CD4-positive, alpha-beta T cell treated with Interleukin-2 at 100 ng/mL for 4 hours (primary cell): ENCODE measurements around the gene CAMSAP1.
"Not testable (repeated sequence)": the region's sequence is repeated elsewhere in the genome, so short reads cannot be mapped to it uniquely, and the experiment has no call there.

Source experiments
- DNase-seq: peaks from one replicate; pipeline ENCODE4 v3.0.0-alpha.2; 2020; ENCODE audit warnings: low spot score

CAMSAP1 gene

DNA sequence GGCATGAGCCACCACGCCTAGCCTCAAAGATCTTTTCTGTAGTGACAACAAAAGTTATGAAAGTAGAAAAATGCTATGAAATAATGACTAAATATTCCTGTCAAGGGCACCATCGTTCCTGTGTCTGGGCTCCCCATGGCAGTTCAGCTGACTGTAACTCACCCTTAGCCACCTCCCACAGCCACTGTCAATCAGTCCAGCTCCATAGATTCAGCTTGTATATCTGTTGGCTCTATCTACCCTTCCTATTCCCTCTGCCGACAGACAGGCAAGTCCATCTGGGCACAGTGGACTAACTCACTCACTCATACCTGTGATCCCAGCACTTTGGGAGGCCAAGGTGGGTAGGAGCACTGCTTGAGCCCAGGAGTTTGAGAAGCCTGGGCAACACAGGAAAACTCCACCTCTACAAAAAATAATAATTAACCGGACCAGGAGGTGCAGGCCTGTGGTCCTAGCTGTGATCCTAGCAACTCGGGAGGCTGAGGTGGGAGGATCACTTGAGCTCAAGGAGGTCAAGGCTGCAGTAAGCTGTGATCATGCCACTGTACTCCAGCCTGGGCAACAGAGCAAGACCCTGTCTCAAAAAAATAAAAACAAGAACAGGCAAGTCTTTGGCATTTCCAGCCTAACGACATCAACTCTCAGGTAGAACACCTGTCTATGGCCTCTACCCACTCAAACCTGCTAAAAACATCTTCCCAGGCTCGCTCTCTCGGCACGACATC, 6.2 kb downstream of the CAMSAP1 start:
- DNase-seq: no peak

DNA sequence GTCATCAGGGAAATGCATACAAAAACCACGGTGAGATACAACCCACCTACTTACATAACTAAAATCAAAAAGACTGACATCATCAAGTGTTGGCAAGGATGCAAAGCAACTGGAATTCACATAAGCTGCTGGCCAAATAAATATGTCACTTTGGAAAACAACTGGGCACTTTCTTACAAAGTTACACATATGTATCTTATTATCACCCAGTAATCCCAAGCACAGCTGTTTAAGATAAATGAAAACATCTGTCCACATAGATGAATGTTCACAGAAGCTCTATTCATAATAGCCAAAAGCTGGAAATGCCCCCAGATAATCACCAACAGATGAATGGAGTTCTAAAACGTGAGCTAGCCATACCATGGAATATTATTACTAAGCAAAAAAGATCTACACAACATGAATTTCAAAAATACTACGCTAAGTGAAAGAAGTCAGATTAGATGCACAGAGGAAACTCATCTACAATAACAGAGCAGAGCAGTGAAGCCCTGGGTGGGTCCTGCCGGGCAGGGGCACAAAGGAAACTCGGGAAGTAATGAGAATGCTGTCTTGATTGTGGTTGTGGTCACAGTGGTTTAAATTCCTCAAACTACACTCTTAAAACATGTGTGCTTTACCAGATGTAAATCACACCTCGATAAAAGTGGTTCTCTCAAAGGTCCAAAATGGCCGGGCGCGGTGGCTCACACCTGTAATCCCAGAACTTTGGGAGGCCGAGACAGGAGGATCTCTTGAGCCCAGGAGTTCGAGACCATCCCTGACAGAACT, 8.5 kb downstream of the CAMSAP1 start:
- no peak for DNase-seq

DNA sequence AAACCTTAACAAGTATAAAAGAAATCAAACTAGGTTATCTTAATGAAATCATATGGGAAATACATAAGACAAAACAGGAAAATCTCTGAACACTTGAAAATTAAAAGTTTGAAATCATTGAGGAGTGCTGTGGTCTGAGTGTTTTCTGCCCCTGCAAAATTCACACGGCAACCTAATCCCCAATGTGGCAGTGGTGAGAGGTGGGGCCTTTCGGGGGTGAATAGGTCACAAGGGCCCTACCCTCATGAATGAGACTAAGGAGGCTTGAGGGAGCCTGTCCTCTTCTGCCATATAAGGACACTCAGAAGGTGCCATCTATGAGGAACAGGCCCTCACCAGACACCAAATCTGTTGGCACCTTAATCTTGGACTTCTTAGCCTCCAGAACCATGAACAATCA, 10.7 kb downstream of the CAMSAP1 start:
- no peak for DNase-seq

DNA sequence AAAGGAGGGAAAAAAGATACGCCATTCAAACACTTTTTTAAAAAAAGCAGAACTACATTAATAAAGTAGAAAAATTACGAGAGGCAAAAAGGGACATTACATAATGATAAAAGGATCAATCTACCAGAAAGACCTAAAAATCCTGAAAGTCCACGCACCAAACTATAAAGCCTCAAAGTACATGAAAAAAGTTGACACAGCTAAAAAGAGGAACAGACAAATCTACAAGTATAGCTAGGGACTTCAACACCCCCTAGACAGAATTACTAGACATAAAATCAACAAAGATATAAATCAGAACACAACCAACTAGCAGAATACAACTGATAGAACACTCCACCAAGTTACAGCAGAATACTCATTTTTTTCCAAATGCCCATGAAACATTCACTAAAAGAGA, 11.1 kb downstream of the CAMSAP1 start:
- no peak for DNase-seq

DNA sequence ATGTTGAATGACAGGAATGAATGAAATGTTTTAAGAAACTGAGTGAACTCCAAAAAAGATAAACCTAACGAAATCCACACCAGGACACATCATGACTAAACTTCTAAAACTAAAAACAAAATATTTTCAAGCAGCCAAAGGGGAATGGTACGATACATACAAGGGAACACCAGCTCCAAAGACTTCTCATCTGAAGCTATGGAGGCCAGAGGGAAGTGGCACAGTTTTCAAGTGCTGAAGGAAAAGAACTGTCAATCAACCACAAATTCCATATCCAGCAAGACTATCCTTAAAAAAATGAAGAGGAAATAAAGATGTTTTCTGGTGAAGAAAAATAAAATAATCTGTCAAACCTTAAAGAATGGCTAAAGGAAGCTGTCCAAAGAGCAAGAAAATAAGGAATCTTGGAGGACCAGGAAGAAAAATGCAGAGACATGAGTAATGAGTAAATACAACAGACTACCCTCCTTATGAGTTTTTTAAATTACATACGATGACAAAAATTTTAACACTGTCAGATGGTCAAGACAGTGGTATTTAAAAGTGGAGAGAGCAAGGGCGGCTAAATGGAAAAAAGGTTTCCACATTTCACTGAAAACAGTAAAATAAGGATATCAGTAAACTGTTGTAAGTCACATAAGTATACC, 12.0 kb downstream of the CAMSAP1 start:
- DNase-seq: no peak

DNA sequence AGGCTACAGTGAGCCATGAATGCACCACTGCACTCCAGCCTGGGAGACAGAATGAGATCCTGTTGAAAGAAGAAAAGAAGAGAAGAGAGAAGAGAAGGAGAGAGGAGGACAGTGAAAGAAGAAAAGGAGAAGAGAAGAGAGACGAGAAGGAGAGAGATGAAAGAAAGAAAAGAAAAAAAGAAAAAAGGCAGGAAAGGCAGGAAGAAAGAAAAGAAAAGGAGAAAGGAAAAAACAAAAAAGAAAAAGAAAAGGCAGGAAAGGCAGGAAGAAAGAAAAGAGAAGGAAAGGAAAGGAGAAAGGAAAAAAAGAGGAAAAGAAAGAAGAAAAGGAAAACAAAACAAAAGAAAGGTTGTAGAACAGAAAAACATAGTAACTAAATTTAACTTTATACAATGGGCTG, 14.2 kb downstream of the CAMSAP1 start:
- no peak for DNase-seq

DNA sequence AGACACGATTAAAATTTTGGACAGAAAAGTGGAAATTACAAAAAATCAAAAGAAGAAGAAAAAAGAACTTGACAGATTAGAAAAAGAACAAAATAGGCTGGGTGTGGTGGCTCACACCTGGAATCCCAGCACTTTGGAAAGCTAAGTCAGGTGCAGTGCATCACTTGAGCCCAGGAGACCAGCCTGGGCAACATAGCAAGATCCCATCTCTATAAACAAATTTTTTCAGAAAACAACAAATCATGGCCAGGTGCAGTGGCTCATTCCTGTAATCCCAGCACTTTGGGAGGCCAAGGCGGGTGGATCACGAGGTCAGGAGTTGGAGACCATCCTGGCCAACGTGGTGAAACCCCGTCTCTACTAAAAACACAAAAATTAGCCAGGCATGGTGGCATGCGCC, 15.0 kb downstream of the CAMSAP1 start:
- not testable (repeated sequence) for DNase-seq

DNA sequence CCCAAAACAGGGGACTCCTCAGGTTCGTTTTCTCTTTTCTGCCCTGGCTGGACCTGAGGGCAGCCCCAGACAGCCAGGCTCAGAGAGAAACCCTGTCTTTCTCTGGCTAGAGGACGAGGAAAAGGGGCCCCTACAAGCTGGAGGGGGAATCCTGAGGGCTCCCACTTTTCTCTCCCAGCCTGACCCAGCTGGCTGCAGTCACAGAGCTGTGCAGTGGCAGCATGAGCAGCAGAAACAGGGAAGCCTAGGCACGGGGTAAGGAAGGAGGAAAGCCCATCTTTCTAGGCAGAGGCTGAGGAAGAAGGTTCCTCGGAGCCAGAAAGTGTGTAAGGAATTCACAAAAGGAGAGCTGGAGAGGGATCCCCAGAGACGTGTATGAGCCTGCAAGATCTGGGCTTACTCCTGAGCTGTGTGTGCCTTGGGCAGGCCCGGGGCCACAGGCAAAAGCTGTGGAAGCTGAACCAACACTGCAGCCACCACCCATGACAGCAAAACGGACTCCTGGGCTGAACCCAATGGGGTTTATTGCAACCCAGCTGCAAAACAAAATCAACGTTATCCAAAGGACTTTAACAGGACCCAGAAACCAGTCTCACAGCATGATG, 16.2 kb downstream of the CAMSAP1 start:
- no peak for DNase-seq

DNA sequence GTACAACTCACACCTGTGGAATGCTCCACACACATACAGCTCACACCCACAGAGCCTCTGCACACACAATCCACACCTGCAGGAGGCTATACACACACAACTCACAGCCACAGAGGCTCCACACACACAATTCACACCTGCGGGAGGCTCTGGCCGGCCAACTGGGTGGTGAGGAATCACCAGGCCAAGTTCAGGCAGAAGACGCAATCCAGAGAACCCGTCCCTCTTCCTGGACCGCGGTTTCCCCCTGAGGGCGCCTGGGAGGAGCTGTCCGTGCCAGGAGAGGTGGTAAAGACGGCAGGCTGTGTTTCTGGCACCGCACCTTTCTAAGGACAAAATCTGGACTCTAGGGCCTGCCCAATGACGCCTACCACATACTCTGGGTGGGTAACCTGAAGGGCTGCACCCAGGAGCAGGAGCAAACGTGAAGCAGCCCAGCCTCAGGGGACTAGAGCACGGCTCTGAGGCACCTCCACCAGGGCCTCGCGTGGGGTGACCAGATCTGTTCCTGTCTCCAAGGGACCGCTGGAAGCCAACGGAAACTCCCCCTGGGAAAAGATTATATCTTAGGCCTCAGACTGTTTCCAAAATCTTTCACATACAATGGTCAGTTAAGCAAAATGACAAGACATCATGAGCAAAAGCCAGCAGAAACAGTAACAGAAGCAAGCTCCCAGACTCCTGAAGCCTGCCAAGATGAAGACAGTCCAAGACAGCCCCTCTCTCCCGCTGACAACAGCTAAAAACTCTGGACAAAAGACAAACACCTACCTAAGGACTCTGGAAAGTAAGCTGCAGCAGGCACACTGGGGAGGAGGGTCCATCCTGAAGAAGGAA, 16.9 kb downstream of the CAMSAP1 start:
- no peak for DNase-seq

DNA sequence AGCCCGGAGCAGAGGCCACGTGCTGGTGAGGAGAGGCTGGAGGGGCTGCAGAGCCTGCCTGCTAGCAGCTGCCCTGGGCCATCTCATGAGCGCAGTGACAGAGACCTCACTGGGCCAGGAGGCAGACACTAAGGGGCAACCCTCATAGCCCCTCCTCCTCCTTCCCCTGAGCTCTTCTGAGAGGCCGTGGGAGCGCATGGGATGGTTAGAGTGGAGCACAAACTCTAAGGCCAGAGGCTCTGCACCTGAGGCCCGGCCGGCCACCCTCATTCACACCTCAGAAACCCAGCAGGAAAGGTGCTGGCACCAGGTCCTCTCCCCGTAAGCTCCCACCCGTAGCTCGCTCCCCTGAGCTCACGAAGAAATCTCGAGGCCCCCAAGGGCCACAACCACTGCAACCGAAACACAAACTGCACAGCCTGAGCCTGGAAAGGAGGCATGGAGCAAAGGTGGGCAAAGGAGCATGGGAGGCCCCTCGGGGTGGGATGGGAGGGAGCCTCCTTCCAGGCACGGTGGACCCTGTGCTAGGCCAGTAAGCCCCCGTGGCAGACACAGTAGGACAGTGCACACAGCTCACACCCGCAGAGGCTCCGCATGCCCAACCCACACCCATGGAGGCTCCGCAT, 17.7 kb downstream of the CAMSAP1 start:
- no peak for DNase-seq

DNA sequence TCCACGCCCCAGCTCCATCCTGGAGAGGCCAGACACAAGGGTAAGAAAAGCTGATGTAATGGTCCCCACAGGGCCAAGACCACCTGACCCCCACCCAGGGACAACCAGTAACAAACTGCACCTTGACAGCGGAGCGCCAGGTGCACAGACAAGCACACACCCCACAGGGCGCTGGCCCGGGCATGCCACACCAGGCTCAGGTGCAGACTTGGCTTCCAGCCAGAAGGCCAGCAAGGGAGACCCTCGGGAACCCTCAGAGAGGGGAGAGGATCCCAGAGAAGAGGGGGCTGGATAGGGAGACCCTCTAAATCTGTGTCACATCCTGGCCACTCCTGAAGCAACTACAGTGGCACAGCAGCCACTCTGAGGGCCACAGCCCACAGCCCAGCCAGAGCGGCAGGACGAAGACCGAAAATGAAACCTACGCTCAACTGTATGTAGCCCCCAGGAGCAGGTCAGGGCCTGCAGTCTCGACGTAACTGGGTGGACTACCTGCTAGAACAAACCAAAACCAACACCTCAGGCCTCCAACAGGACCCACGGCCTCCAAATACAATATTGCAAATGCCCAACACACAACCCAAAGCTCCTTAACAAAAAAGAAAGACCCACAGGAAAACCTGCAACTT, 18.5 kb downstream of the CAMSAP1 start:
- no peak for DNase-seq

DNA sequence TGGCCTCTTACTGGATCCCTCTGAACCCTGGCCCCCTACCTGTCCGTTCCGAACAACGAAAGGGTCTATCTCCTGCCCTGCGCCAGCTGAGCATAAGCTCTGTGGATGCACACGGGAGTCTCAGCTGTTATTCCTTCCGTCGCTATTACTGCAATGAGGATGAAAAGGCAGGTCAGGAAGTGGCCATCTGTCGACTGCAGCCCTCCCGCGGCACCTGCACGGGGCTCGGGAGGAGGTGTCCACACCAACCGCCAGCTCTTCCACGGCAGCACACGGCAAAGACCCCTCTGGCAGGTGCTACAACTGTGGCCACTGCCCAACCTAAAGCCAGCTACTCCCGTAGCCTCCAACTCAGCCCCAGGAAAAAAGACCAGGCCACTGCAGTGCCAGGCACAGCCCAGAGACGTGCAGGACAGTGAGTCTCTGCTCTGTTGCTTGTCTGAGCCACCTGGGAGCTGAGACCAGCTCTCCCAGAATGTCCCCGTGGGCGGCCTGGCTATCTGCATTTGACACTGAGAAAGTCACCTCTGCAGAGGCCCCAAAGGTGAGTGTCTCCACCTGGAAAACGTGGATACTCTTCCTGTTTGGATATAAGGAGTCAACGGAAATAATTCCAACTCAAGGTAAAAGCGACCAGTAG, 19.1 kb downstream of the CAMSAP1 start:
- no peak for DNase-seq

DNA sequence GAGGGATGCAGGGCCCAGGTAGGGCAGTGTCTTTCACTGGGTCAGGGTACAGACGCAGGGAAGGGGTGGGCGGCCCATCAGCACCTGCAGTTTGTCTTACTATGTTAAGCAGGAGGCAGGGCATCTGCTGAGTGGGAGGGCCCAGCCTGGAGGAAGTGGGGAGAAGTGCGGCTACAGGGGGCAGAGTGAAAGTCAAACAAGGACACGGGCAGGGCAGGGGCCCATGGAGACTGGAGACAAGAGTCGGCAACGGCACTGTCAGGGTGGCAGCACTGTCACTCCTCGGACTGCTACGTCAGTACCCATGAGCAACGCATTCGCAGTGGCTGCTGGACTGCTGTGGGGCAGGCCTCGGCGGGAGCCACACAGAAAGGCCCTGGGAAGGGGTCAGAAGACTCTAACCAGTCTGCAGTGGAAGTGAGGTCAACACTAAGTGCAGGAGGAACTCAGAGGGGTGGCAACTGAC, 19.7 kb downstream of the CAMSAP1 start:
- peak; percentile 39 for DNase-seq

DNA sequence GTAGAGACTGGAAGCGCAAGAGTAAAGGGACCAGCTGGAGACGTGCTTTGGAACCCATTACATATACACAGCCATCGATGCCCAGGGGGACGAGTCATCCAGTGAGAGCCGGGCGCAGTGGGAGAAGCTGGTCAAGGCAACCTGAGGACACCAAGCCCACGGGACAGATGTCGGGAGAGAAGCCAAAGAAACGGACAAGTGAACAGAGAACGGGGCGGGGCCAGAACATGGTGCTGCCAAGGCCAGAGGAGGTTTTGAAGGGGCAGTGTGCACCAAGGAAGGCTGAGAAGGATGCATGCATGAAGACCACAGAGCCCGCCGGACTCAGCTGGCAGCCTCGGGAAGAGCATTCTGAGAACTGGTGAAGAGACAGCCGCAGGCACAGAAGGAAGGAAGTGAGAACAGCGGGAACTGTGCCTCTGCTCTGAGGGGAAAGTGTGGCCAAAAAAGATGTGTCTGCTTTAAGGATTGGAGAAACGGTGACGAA, 20.3 kb downstream of the CAMSAP1 start:
- DNase-seq: no peak

DNA sequence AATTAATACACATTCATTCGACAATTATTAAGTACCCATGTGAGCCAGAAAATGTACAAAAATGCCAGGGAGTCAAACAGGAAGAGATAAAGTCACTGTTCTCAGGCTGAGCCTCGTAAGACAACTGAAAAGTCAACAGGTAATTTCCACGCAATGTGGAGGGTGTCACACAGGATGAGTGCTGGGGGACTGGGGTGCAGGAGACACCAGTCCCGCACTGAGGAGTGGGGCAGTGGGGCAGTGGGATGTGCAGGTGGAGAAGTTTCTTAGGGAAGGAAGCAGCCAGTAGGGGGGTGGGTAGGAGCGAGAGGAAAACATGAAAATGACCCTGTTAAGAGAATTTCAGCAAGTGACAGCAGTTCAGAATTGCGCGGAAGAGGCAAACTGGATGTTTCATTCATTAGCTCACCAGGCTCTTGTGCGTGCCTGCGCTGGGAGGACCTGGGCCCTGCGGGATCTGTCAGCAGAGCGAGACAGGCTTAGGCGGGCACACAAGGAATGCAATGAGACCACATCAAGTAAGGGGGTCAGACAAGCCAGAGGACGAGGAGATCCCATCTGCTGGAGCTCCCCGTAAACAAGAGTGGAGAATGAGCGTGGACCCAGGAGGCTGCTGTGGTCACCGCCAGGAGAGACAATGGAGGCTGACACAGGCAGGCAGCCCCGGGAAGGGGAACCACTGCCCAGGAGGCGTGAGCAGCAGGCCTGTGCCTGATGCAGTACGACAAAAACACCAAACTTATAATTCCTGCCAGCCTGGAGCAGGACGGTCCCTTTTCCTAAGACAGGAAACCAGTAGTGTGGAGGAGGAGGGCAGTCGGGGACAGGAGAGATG, 21.0 kb downstream of the CAMSAP1 start:
- DNase-seq: no peak

DNA sequence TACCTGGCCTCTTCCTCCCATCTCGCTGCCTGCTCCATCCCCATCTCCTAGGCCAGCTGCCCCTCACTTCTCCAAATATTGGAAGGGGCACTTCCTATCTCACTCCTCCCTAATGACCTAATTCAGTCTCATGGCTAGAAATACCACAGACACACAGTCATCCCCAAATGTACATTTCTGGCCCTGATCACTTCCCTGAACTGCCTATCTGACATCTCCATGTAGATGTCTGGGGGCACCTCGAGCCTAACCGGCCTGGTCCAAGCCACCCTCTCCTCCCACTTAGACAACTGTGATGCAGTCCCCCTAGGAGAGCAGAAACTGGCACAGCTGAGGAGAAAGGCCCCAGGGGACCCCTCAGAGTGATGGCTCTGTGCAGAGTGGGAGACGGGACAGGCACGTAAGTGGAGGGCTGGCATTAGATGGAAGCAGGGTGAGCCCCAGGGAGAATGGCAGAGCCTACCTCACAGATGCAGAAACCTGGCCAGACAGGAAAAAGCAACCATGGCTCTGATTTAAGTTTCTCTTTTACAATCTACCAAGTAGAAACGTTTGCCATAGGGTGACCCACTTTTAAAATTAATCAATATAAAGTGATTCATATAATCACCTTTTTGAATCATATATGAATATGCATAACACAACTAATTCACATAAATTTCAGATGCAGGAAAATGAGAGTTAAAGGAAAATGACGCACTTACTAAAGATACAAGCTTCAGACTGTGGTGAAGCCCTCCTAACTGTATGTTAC, 22.1 kb downstream of the CAMSAP1 start:
- no peak for DNase-seq

DNA sequence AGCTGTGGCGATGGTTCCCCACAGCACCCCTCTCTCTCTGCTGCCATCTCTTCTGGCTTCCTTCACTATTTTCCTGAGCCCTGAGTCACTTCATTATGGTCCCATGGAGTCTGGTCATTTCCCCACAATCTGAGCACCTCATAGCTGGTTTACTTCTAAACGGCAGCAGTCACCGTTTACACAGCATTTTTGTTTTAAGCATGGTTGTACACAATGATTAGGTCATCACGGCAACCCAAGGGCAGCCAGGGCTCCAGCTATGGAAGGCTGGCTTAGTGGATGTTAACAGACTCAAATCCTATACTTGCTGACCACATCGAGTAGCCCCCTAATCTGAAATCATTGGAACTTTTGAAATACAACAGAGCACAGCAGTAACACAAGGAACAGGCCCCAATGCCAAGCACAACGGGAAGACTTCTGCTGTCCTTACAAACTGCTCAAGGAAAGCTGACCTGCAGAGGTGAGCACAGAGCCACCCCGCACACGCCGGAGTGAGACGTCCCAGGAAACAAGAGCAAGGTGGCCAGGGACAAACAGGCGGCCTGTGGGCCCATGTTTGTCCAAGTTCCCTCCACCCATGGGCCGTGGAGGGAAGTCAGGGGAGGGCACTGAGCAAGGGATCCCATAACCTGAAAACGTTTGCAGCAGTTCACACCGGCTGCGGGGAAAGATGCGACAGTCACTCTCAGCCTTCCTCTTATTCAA, 22.9 kb downstream of the CAMSAP1 start:
- DNase-seq: no peak
